OCI-M1 (cell line): Measurements from ENCODE around the gene TNRC6A.
"Not testable (repeated sequence)": the region's sequence is repeated elsewhere in the genome, so short reads cannot be mapped to it uniquely, and the experiment has no call there.

ENCODE experiments used
- DNase-seq: peaks from one replicate; lab custom pipeline; 2025; lab: John Stamatoyannopoulos, UW

The TNRC6A gene

GRCh38 chr16:24815021-24815420, 85.6 kb downstream of the TNRC6A start:
- DNase-seq: no peak

- no peak for DNase-seq
These were observed 87.2 kb downstream of the TNRC6A start for GRCh38 chr16:24816688-24817087.

- DNase-seq: no peak
These were observed 90.1 kb downstream of the TNRC6A start for GRCh38 chr16:24819462-24820040.

- no peak for DNase-seq
These were observed 91.1 kb downstream of the TNRC6A start for GRCh38 chr16:24820522-24820921.

GRCh38 chr16:24821129-24821528, 91.7 kb downstream of the TNRC6A start:
- DNase-seq: no peak

- DNase-seq: no peak
These were observed 93.1 kb downstream of the TNRC6A start for GRCh38 chr16:24822542-24822941.

- no peak for DNase-seq
These were observed 93.5 kb downstream of the TNRC6A start for GRCh38 chr16:24822974-24823373.

GRCh38 chr16:24825696-24826095, 96.2 kb downstream of the TNRC6A start:
- no peak for DNase-seq

GRCh38 chr16:24826096-24826690, 96.7 kb downstream of the TNRC6A start:
- no peak for DNase-seq

GRCh38 chr16:24826817-24827566, 97.5 kb downstream of the TNRC6A start:
- DNase-seq: no peak

GRCh38 chr16:24829153-24829552, 99.7 kb downstream of the TNRC6A start:
- peak; percentile 10 for DNase-seq

- DNase-seq: no peak
These were observed 103.9 kb downstream of the TNRC6A start for GRCh38 chr16:24833352-24833751.

GRCh38 chr16:24834459-24835335, 105.2 kb downstream of the TNRC6A start:
- peak; percentile 66 for DNase-seq

GRCh38 chr16:24836836-24837235, 107.4 kb downstream of the TNRC6A start:
- DNase-seq: no peak

- no peak for DNase-seq
These were observed 108.5 kb downstream of the TNRC6A start for GRCh38 chr16:24837969-24838368.

- peak; percentile 88 for DNase-seq
These were observed 109.3 kb downstream of the TNRC6A start for GRCh38 chr16:24838554-24839266.

- DNase-seq: peak; percentile 15
These were observed 110.0 kb downstream of the TNRC6A start for GRCh38 chr16:24839347-24839972.

- DNase-seq: no peak
These were observed 111.8 kb downstream of the TNRC6A start for GRCh38 chr16:24841291-24841690.

GRCh38 chr16:24844101-24845030, 114.9 kb downstream of the TNRC6A start:
- peak; percentile 24 for DNase-seq

- not testable (repeated sequence) for DNase-seq
These were observed 115.5 kb downstream of the TNRC6A start for GRCh38 chr16:24845031-24845365.
